GM12875 (cell line): Measurements from ENCODE around the gene SREBF2.

Experiments
- H3K4me3 ChIP-seq: one replicate; pipeline ENCODE4 v1.5.1; 2011; ENCODE audit warnings: low read depth, low read length, control low read depth
- CTCF ChIP-seq: IDR thresholded peaks from 2 replicates; pipeline ENCODE4 v1.5.1; 2011; ENCODE audit warnings: low read depth, mild to moderate bottlenecking, control low read depth, inconsistent platforms, low read length, moderate library complexity, borderline replicate concordance; ENCODE audit not compliant: insufficient read depth

Gene SREBF2

GRCh38 chr22:41842996-41843970, 10.4 kb downstream of the SREBF2 start:
- H3K4me3 ChIP-seq = no peak overlapping the region
- no peak for TF ChIP-seq CTCF

DNA sequence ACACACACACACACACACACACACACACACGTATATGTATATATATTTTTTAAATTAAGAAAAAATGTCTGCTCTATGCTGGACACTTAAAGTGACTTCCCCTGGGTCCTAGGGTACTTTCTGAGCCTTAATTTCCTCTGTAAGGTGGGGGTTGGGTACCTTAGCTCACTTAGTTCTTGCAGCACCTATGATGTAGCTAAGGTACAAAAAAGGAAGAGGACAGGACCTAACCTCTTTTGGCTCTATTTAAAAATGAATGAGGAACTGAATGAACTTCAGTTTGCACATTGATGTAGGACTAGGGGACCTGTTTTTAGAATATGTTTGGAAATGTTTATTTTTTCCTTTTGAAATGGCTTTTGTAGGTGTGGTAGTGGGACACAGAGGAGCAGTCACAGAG, 11.1 kb downstream of the SREBF2 start:
- H3K4me3 ChIP-seq = no peak overlapping the region
- TF ChIP-seq CTCF = no peak

- no peak for TF ChIP-seq CTCF
- no peak overlapping the region for H3K4me3 ChIP-seq
Measured at GRCh38 chr22:41844513-41844912, 11.6 kb downstream of the SREBF2 start.

GRCh38 chr22:41845380-41846267, 12.7 kb downstream of the SREBF2 start:
- TF ChIP-seq CTCF = no peak

GRCh38 chr22:41846268-41846987, 13.5 kb downstream of the SREBF2 start:
- TF ChIP-seq CTCF = no peak

More at GRCh38 chr22:41845380-41846267, 12.7 kb downstream of the SREBF2 start:
- no peak overlapping the region for H3K4me3 ChIP-seq

GRCh38 chr22:41847300-41847699, 14.4 kb downstream of the SREBF2 start:
- H3K4me3 ChIP-seq = no peak overlapping the region
- no peak for TF ChIP-seq CTCF

More at GRCh38 chr22:41846268-41846987, 13.5 kb downstream of the SREBF2 start:
- H3K4me3 ChIP-seq = no peak overlapping the region
